ENCODE results near the gene STMP1. TPM values are rescaled to one million over a fixed set of nuclear protein-coding genes. Genes with fewer than 3 reads are reported as not detected.

Gene STMP1
- total RNA-seq, 1 donor from 2014 or later = 45.4 TPM

- ATAC-seq = no peak
These were observed 61.1 kb downstream of the STMP1 start for GRCh38 chr7:135723411-135723810.

Other genes starting within 250 kb of the STMP1 start
- 15.9 TPM for gene CNOT4, start 152.4 kb upstream of the STMP1 start, total RNA-seq
- gene NUP205, start 104.6 kb upstream of the STMP1 start, total RNA-seq = 62.4 TPM
- 3.0 TPM for gene SLC13A4, start 65.7 kb downstream of the STMP1 start, total RNA-seq
- 0.68 TPM for gene FAM180A, start 86.3 kb downstream of the STMP1 start, total RNA-seq

Data from esophagus mucosa (tissue), 1 donor.